Esophagus squamous epithelium (tissue), 5 donors: Measurements from ENCODE around the gene NTS. TPM values are rescaled to one million over a fixed set of nuclear protein-coding genes. Genes with fewer than 3 reads are reported as not detected.

Experiments
- DNase-seq: peaks from one replicate; lab custom pipeline; 2025; lab: John Stamatoyannopoulos, UW
- H3K27ac ChIP-seq, 4 donors: fragments of 200-600 bp; sonication (generic); one replicate each; pipeline ENCODE4 v1.5.1; 2016 to 2019; ENCODE audit warnings: mild to moderate bottlenecking in 1 of 4
- H3K27me3 ChIP-seq, 4 donors: fragments of 200-600 bp; sonication (generic); 1 replicate in 3 of 4; 2 replicates in 1 of 4; pipeline versions ENCODE4 v1.5.1 to v1.6.0; 2017 to 2021; ENCODE audit warnings: antibody characterized with exemption in 1 of 4
- H3K36me3 ChIP-seq, 3 donors: fragments of 200-600 bp; sonication (generic); one replicate each; pipeline ENCODE4 v1.5.1; 2016 to 2019
- H3K4me1 ChIP-seq, 3 donors: fragments of 200-600 bp; sonication (generic); one replicate each; pipeline ENCODE4 v1.5.1; 2017 to 2019
- H3K4me3 ChIP-seq, 4 donors: fragments of 200-600 bp; sonication (generic); 1 replicate in 3 of 4; 2 replicates in 1 of 4; pipeline ENCODE4 v1.5.1; 2016 to 2019; ENCODE audit warnings: mild to moderate bottlenecking in 2 of 4, moderate library complexity in 1 of 4
- H3K9me3 ChIP-seq, 3 donors: fragments of 200-600 bp; sonication (generic); one replicate each; pipeline ENCODE4 v1.5.1; 2016 to 2019
- POLR2A ChIP-seq, 4 donors: fragments of 450-650 bp; IDR thresholded peaks; one replicate each; pipeline ENCODE4 v1.6.1; 2017; ENCODE audit warnings: antibody characterized with exemption in 4 of 4, mild to moderate bottlenecking in 4 of 4, moderate library complexity in 3 of 4
- WGBS, 2 donors: methylation state at CpG; one replicate each; pipeline ENCODE4 v1.1.5; 2018; 5-methylcytosine and 5-hydroxymethylcytosine counted together
- intact Hi-C: fragments of 100-400 bp; cut with DNase I; formaldehyde crosslinking; loops from one replicate; pipeline ENCODE4 v1.15.0; 2022
- total RNA-seq, 4 donors: library from RNA; depleted of rRNA; stranded (reverse); fragments of >200 nt; gene quantifications; one replicate each; pipeline ENCODE4 v1.1.0, GENCODE V29; 2016
- TF ChIP-seq, protein P1 (sequence below), 6 experiments: fragments of 450-650 bp in 4 of 6; fragments of 200-600 bp in 2 of 6; sonication (generic) in 2 of 6; IDR thresholded peaks; one replicate each; pipeline ENCODE4 v1.5.1; 2016 to 2019; ENCODE audit warnings: antibody characterized with exemption in 6 of 6, mild to moderate bottlenecking in 4 of 6, moderate library complexity in 4 of 6
- donor health status: DM: yes; HTN: yes; CAD: no.

The NTS gene
- total RNA-seq, 4 donors from 2014 or later: 5.0 TPM; not detected in 3

GRCh38 chr12:85843606-85844310, 30.3 kb upstream of the NTS start:
- Histone ChIP-seq H3K9me3 (no peaks in the 10 kb centered on the region), H3K27ac (no peak overlapping the region), H3K4me1 (no peaks in the 10 kb centered on the region), H3K36me3 (no peaks in the 10 kb centered on the region), H3K4me3 (no peak overlapping the region), H3K27me3 (no peaks in the 10 kb centered on the region)
- TF ChIP-seq, protein P1, sequence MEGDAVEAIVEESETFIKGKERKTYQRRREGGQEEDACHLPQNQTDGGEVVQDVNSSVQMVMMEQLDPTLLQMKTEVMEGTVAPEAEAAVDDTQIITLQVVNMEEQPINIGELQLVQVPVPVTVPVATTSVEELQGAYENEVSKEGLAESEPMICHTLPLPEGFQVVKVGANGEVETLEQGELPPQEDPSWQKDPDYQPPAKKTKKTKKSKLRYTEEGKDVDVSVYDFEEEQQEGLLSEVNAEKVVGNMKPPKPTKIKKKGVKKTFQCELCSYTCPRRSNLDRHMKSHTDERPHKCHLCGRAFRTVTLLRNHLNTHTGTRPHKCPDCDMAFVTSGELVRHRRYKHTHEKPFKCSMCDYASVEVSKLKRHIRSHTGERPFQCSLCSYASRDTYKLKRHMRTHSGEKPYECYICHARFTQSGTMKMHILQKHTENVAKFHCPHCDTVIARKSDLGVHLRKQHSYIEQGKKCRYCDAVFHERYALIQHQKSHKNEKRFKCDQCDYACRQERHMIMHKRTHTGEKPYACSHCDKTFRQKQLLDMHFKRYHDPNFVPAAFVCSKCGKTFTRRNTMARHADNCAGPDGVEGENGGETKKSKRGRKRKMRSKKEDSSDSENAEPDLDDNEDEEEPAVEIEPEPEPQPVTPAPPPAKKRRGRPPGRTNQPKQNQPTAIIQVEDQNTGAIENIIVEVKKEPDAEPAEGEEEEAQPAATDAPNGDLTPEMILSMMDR (IDR thresholded peaks at IDR 0.05): no peak
- no peak for TF ChIP-seq POLR2A (IDR thresholded peaks at IDR 0.05)
- DNase-seq: no peak
- intact Hi-C loops: no loop called here
- 100% methylated on average over 4 of the region's 17 CpGs; no CpG with 5 or more reads in 1 of the 2 donors for WGBS, 2 donors

GRCh38 chr12:85849344-85849743, 24.8 kb upstream of the NTS start:
- intact Hi-C loops: no loop called here
- no peaks in the 10 kb centered on the region for H3K4me1 ChIP-seq
- no peak overlapping the region for H3K27ac ChIP-seq
- H3K36me3 ChIP-seq: no peaks in the 10 kb centered on the region
- H3K4me3 ChIP-seq: no peak overlapping the region
- no peak for DNase-seq
- TF ChIP-seq POLR2A (IDR thresholded peaks at IDR 0.05): no peak
- TF ChIP-seq, protein P1 (IDR thresholded peaks at IDR 0.05): no peak
- WGBS, 2 donors: 61 to 74% methylated on average over 3 of the region's 3 CpGs
- H3K9me3 ChIP-seq: no peaks in the 10 kb centered on the region
- no peaks in the 10 kb centered on the region for H3K27me3 ChIP-seq

DNA sequence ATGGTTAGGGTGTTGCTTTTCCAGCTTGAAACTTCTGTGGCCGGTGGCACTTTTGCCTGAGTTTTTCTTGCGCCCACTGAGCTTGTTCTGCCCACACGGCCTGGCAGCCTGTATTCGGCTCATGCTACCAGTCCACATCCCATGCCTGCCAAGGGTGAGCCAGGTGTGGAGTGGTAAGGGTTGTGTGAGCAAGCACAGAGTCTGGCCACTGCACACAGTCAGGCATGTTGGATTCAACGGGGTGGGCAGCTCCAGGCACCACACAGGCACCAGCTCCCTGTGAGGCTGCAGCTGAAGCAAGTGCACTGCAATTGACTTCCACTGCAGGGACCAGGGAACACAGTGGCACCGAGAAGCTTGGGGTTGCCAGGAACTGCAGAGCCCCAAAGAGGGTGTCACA, 18.8 kb upstream of the NTS start:
- H3K36me3 ChIP-seq: no peaks in the 10 kb centered on the region
- H3K27ac ChIP-seq: no peak overlapping the region
- WGBS, 2 donors: 81 to 91% methylated on average over 4 of the region's 6 CpGs
- no peaks in the 10 kb centered on the region for H3K27me3 ChIP-seq
- no peaks in the 10 kb centered on the region for H3K4me1 ChIP-seq
- no peaks in the 10 kb centered on the region for H3K9me3 ChIP-seq
- no peak for TF ChIP-seq POLR2A (IDR thresholded peaks at IDR 0.05)
- TF ChIP-seq, protein P1 (IDR thresholded peaks at IDR 0.05): no peak
- intact Hi-C loops: no loop called here
- no peak for DNase-seq
- no peak overlapping the region for H3K4me3 ChIP-seq

DNA sequence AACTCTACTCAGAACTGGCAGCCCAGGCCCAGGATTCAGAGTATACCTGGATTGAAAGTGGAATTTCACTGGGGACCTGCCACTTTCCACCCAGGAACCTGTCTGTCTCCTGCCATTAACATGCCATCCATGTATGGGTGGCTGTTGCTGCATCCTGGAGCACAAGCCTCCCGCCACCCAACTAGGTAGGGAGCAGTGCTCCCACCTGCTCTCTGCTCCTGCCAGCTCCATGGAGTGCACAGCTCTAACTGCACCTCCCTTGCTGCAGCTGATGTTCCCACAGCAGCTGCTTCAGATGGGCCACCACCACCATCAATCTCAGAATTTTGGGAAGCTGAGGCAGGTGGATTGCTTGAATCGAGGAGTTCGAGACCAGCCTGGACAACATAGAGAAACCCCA, 17.1 kb upstream of the NTS start:
- no peak overlapping the region for H3K4me3 ChIP-seq
- H3K4me1 ChIP-seq: no peaks in the 10 kb centered on the region
- 29 to 60% methylated on average over 1 of the region's 3 CpGs for WGBS, 2 donors
- H3K9me3 ChIP-seq: no peaks in the 10 kb centered on the region
- no peaks in the 10 kb centered on the region for H3K36me3 ChIP-seq
- TF ChIP-seq, protein P1 (IDR thresholded peaks at IDR 0.05): no peak
- TF ChIP-seq POLR2A (IDR thresholded peaks at IDR 0.05): no peak
- no peak for DNase-seq
- intact Hi-C loops: no loop called here
- H3K27ac ChIP-seq: no peak overlapping the region
- no peaks in the 10 kb centered on the region for H3K27me3 ChIP-seq

DNA sequence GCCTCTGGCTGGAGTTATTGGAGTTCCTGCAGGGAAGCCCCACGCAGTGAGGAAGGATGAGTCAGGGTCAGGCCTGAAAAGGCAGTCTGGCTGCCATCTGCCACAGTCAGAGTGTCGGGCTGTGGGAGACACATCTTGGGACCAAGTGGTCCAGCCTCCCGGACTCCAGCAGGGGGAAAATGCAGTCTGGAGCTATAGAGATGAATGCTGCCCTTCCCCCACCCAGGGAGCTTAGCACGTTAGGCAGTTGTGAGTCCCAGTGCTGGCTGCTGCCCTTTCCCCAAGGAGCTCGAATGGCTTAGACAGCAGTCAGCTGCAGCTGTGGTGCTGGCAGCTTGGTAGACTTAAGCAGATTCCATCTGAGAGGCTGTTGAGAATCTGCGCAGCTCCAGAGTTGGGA, 8.2 kb upstream of the NTS start:
- Histone ChIP-seq H3K9me3 (no peaks in the 10 kb centered on the region), H3K4me3 (no peak overlapping the region), H3K27me3 (no peaks in the 10 kb centered on the region), H3K4me1 (peaks cover 0 to 33% (median 0%) of the 10 kb centered on the region in 3 donors), H3K27ac (no peak overlapping the region), H3K36me3 (no peaks in the 10 kb centered on the region)
- intact Hi-C loops: loop anchor here (5.0 to 10.0 kb wide), 2 partner anchors 289 to 381 kb away; no protein-coding TSS in a partner anchor
- no peak for TF ChIP-seq POLR2A (IDR thresholded peaks at IDR 0.05)
- TF ChIP-seq, protein P1 (IDR thresholded peaks at IDR 0.05): no peak
- 57 to 79% methylated on average over 3 to 4 of the region's 6 CpGs for WGBS, 2 donors
- no peak for DNase-seq
